IPS DF 4.7 (cell line): ENCODE data around the gene GMPS.
A peak's percentile ranks its signal among the peaks of the same experiment; 100 is the strongest.
"Not testable (repeated sequence)": the region's sequence is repeated elsewhere in the genome, so short reads cannot be mapped to it uniquely, and the experiment has no call there.

Source experiments
- DNase-seq: peaks from one replicate; pipeline ENCODE4 v3.0.0-alpha.2; 2013; ENCODE audit warnings: low spot score; ENCODE audit errors: extremely low read depth

Gene GMPS

DNA sequence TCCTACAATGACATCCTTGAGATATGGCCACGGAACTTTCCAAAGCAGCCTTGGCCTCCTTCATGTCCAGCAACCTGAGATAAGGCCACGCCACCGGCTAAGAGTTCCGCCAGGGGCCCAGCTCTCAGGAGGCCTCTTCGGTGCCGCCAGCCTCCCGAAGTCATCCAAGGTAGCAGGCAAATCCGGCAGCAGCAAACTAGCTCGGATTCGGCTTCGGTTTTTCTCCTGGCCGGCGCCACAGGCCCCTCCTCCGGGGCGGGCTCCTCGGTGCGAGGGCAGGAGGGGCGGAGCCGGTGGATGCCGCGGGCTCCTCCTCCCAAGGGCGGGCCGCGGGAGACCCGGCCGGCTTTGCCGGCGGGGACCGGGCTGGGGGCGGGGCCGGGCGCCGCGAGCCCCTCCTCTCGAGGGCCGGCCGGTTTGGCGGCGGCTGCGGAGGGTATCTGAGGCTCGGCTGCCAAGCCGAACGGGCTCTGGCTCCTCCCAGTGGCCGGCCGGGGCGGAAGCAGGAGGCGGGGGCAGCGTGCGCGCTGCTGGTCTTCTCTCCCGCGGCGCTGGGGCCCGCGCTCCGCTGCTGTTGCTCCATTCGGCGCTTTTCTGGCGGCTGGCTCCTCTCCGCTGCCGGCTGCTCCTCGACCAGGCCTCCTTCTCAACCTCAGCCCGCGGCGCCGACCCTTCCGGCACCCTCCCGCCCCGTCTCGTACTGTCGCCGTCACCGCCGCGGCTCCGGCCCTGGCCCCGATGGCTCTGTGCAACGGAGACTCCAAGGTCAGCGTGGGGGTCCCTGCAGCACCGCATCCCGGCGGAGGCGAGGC lies at the start of gene GMPS:
GMPS (plus strand) TSS at position 518 of the 812 bp plus-strand sequence; CDS start at position 739, 221 bp downstream.
- peak; percentile 64 for DNase-seq

DNA sequence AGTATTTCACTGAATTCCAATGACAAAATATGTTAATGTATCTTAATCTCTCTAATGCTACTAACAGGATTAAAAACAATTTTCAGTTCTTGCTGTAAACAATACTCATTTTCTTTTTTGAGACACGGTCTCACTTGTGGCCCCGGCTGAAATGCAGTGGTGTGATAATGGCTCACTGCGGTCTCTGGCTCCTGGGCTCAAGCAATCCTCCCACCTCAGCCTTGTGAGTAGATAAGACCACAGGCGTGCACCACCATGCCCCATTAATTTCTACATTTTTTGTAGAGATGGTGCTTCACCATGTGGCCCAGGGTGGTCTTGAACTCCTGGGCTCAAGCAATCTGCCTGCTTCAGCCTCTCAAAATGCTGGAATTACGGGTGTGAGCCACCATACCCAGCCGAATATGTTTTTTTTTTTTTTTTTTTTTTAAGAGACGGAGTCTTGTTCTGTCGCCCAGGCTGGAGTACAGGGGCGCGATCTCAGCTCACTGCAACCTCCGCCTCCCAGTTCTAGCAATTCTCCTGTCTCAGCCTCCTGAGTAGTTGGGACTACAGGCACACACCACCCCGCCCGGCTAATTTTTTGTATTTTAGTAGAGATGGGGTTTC lies 41.9 kb upstream of the GMPS start:
- not testable (repeated sequence) for DNase-seq

DNA sequence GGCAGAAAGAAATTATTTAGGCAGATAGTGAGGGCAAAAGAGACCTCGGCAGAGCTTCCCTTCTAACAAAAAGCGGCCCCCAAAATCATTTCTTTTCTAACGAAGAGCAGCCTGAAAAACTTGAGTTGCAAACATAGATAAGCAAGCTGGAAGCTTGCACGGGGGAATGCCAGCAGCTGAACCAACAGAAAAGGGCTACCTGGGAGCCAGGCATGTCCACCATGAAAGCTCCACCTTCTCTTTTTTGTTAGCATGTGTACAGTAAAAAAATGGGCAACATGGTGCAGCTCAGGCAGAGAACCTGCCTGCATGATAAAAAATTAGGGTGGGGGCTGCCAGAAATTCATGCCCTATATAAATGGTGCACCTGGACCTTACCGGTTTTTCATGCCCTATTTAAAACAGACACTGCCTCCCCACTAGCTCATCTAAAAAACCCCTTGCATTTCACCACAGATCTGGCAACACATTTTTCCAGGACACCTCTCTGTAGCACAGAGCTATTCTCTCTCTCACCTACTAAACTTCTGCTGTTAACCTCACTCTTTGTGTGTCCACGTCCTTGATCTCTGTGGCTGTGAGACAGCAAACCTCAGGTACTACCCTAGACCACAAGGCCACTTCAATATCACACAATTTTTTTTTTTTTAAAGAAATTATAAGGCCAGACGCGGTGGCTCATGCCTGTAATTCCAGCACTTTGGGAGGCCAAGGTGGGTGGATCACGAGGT lies 34.9 kb upstream of the GMPS start:
- DNase-seq: no peak

DNA sequence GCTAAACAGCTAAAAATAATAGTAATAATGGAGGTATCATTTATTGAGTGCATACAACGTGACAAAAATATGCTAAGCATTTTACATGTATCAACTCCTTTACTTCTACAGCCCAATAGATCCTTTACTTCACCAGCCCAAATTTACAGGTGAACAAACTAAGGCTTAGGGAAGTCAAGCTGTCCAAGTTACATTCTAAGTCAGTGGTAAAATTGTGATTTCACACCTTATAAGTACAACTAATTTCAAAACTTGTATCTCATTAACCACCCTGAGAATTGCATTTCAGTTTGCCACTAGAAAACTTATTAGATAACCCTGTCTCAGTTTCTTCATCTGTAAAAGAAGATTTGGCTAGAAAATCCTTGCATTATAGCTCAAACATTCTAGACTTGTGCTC lies 26.9 kb upstream of the GMPS start:
- DNase-seq: no peak

DNA sequence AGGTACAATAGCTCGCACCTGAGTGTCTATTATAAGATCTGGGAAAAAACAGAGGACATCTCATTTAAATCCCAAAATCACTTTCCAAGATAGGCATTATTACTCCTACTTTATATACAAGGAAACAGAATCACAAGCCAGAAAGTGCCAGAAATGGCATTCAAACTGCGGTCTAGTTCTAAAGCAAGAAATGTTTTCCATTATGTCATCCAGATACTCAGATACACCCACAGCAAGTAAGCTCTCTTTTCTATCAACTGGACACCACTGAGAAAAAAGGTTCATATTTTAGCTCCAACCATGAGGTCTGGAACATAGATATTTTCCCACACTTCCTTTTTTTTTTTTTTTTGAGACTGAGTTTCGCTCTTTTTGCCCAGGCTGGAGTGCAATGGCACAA lies 24.3 kb upstream of the GMPS start:
- no peak for DNase-seq

DNA sequence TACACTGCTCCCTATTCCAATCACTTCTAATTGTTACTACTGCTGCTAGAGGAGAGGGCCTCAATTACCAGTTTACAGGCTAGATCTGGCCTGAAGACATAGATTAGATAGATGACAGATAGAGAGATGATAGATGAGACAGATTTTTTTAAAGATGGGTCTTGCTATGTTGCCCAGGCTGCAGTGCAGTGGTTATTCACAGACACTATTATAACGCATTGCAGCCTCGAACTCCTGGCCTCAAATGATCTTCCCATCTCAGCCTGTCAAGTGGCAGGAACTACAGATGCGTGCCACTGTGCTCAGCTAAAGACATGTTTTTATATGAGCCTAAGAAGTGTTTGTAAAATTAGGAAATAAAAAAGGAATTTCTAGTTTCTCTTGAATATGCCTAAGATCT lies 22.5 kb upstream of the GMPS start:
- no peak for DNase-seq

DNA sequence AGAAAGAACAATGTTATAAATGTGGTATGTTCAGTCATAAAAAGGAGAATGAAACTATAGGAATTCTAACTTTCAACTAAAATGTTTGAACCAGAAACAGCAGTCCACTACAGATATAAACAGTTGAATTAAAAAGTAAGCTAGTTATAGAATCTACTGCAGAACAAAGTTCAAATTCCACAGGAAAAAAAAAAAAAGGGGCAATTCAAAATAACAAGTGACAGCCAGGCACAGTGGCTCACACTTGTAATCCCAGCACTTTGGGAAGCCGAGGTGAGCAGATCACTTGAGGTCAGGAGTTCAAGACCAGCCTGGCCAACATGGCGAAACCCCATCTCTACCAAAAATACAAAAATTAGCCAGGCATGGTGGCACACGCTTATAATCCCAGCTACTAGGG lies 21.0 kb upstream of the GMPS start:
- DNase-seq: not testable (repeated sequence)

DNA sequence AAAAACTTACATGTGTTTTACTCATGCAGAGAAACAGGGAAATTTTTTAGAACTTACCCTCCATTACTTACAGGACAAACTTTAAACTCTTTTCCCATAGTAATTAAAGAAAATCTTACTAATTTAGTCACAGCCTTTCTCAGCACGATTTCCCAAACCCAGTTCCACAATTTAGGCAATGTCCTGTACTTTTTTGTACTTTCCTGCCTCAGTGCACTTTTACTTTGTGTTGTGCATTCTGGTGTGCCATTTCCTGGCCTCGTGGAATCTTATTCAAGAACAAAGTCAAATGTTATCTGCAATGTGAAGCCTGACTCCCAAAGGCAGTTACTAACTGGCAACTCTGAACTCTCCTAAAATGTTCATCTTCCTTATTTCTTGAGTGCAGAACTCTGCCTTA lies 18.1 kb upstream of the GMPS start:
- no peak for DNase-seq

DNA sequence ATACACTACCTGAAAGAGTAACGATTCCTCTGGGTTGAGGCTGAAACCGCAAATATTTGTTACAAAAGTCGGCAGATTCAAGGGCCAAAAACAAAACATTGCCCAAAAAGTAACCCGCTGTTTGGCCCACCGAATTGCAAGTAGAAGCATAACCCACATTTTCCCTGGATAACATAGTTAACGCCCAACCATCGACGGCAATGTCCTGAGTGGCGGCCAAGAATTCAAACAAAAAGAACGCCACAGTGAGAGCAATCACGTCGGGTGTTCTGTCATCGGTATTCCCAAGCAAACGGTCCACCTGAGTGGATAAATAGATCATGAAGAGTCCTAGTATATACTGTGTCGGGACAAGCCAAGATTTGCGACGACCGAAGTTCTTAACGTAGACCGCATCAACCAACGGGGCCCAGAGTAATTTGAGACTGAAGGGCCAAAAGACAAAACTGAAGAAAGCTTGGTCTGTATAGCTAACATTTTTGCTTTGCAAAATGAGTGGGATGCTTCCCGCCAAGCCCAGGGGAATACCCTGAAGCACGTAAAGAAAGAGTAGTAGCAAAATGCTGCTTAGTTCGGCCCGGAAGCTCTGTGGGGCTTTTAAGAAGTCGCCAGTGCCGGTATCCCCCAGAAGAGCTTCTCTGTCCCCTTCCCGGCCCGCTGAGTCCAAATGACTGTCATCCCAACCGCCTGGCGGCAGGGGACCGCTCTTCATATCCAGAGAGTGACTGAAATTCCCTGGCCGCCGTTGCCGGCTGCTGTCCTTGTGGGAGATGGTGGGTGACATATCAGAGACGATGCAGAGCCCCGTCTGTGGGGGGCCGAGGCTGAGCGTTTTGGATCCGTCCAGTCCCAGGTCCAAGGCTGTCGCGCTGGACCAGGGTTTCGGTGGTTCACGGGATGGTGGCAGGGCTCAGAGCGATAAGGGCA lies 17.0 kb upstream of the GMPS start:
- DNase-seq: no peak

DNA sequence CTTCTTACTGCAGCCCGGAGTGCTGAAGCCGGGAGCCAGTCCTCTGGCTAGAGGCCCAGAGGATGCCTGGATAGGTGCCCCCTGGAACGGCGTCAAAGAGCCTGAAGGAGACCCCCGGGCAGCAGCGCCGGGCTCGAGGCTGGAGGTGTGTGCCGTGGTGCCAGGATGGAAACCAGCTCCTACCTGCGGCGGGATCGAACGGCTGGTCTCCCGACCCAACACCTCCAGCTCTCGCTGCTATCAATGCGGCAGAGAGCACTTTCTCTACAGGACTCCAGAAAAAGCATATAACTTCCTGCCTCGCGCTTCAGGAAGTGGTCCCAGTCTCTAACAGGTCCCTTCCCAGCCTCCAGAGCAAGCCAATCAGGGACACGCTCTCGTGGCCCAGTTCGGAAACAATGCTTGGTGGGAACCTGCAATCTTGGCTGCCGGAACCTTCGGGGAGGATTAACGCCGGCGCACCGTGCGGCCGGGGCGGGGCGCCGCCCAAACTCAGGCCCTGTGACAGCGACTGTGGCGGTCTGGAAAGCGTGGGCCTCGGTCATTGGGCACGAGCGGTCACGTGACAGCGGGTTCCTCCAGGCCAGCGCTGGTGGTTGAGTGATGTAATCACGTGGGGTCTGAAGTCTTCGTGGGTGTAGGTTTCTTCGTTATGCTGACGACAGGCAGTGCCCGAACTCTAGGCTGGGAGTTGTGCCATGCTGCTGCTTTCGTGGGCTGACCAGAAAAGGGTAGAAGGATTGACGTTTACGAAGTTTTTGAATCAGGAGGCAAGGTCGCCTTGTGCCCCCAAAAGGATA lies 16.1 kb upstream of the GMPS start, which contains the start of gene SLC33A1:
SLC33A1 (minus strand) TSS at position 287 of the 800 bp plus-strand sequence. CDS start 430 bp downstream, outside the sequence.
- DNase-seq: peak; percentile 98

DNA sequence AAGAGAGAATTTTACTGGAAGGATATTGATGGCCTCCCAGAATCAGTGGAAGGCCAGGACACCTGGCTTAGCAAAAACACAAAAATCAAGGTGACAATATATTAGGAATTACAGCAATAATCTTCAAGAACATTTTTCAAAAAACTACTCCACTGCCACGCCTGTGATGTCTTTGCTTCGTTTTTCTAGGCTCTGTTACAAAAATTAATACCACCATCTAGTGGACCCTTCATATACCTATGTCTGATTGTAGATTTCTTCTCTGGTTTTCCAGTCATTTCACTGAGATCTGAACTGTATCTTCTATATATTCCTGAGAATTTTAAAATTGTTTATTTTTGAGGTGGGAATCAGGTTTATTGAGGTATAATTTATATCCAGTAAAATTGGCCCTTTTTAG lies 10.6 kb upstream of the GMPS start:
- DNase-seq: no peak

DNA sequence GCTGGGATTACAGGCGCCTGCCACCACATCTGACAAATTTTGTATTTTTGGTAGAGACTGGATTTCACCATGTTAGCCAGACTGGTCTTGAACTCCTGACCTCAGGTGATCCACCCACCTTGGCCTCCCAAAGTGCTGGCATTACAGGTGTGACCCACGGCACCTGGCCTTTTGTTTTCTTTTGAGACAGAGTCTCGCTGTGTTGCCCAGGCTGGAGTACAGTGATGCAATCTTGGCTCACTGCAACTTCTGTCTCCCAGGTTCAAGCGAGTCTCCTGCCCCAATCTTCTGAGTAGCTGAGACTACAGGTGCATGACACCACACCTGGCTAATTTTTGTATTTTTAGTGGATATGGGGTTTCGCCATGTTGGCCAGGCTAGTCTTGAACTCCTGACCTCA lies 10.0 kb upstream of the GMPS start:
- not testable (repeated sequence) for DNase-seq

DNA sequence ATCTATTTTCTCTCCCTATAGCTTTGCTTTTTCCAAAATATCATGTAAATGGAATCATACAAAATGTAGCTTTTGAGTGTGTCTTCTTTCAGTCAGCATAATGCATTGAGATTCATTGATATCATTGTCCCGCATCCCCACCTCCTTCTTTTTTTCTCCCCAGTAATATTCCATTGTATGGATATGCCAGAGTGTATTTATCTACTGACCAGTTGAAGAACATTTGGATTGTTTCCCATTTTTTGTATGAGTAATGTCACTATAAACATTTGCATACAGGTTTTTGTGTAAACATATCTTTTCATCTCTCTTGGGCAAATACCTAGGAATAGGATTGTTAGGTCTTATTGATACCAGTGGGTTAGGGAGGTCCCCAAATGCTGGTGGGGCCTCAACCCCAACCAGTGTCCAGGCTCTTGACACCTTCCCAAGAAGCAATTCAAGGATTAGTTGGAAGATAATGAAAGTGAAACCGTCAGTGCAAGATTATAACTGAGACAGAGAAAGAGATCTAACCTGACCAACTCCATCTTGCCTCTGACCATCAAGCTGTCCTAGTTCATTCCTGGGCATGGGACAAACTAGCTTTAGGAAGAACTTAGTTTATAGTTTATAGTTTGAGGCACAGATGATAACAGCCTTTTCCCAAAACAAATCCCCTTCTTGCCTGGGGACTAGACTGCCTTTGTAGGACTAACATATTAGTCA lies 8.8 kb upstream of the GMPS start:
- DNase-seq: no peak

DNA sequence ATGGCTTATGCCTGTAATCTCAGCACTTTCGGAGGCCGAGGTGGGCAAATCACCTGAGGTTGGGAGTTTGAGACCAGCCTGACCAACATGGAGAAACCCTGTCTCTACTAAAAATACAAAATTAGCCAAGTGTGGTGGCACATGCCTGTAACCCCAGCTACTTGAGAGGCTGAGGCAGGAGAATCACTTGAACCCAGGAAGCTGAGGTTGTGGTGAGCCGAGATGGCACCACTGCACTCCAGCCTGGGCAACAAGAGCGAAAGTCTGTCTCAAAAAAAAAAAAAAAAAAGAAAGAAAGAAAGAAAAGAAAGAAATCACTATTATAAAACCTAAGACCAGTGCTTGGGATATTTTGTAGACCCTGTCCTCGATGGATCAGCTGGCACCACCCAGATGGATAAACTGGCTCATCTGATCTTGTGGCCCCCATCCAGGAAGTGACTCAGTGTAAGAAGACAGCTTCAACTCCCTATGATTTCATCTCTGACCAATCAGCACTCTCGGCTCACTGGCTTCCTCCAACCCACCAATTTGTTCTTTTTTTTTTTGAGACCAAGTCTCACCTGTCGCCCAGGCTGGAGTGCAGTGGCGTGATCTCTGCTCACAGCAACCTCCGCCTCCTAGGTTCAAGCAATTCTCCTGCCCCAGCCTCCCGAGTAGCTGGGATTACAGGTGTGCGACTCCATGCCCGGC lies 8.0 kb upstream of the GMPS start:
- DNase-seq: not testable (repeated sequence)

DNA sequence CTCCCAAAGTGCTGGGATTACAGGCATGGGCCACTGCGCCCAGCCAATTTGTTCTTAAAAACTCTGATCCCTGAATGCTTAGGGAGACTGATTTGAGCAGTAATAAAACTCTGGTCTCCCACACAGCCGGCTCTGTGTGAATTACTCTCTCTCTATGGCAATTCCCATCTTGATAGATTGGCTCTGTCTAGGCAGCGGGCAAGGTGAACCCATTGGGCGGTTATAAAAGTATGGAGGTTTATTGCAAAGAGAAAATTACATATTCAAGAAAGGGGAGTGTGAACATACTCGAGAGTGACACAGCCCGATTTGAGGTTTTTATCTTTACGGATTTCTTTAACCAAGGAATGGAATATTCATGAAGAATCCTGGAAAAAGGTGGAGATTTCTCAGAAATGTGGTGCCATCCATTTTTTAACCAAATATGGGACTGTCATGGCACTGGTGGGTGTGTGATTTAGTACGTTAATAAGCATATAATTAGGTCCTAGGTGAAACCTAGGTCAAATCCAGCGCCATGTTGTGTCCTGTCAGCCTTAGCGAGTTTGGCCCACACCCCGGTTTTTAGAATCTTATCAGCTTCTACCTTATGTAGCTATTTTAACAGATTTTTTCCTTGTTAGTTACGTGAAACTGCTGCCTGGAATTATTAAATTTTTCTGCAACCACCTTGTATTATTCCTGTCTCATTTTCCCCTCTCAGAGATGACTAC lies 7.2 kb upstream of the GMPS start:
- DNase-seq: no peak

DNA sequence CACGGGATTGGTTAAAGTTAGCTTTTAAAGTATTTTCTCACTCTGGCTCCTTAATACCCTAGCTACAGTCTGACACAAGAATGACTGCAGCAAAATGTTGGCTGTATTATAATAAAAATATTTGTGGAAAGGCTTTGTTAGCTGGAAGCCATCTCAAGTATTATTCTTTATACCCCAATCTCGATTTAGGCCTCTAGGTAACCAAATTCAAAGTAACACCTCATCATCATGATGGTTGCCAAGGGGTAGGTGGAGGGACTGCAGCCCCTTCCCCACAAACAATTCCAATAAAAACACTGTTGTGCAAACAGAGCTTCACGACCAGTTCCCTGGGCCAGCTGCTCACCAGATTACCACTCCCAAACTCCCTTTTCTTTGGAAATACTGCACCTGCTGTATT lies 759 bp upstream of the GMPS start:
- DNase-seq: no peak

DNA sequence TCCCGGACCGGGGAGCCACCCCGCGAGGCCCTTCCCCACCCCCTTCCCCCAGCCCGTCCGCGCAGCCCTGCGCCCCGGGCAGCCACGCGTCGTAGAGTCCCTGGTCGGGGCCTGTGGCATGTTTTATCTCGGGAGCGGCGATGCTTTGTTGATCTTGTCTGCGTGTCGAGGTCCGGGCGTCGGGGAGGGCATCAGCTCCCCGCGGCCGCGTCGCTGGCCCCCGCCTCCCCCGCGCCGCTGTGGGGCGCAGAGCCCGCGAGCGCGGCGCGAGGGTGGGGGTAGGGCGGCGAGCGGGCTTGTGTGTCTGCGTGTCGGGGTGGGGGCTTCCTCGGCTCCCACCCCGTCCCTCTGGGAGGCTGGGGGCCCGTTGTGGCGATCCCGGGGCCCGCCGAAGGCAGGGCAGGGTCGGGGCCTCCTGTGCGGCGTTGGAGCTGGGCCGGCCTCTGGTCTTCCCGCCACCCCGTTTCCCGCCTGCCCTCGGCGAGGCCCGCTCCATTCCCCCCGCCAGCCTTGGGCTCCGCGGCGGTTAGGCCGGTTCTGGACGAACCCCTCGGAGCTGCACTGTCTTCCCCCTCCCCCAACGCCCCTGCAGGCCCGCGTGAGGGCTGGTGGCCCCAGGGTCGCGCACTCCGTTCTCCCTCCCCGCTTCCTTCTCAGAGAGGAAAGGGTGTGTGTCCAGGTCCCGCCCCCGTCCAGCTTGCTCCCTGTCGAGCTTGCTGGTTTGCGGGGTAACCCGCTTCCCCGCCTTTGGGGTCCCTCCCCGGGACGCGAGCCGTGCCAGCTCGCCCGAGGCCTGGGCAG lies 695 bp downstream of the GMPS start:
- no peak for DNase-seq

DNA sequence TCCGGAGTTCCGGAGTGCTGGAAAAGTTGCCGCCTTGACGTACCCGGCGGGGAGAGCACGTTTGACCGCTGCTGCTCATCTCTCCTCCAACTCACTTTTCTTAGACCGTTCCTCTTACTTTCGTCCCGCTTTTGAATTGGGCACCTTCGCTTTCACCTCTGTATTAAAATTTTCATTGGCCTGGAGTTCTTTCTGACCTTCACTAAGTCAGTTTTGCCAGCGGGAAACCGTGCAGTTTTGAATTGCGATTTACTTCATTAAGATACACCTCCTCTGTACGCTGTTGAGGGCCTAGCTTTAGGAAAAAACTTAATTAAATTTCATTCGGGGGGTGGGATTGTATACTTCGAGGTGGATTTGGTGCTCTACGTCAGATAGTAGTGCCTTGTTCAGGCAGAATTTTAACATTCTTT lies 1.3 kb downstream of the GMPS start:
- DNase-seq: no peak
